Measurements from ENCODE around the gene CACNA1D. TPM values are rescaled to one million over a fixed set of nuclear protein-coding genes. Genes with fewer than 3 reads are reported as not detected.

CACNA1D gene
- total RNA-seq, 2 donors from 2014 or later, result 0.68 to 1.5 TPM

DNA sequence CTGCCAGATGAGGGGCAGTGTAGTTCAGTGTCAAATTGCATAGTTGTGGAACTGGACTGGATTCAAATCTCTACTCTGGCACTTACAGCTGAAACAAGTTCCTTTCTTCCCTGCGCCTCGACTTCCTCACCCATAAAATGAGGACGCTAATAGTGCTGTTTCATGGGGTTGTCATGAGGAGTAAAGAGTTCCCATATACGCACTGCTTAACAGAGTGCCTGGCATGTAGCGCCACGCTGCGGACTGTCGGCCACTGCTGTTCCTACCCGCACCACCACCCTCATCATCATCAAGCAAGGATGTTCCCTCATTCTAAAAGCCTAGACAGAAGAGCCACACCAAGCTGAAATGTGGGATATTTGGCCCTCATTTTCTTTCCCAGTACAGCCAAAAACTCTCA lies 259.9 kb downstream of the CACNA1D start:
- no peak for ATAC-seq (ENCODE audit: insufficient number of reproducible peaks, low FRiP score, low read depth)
- Histone ChIP-seq H3K4me1 (ENCODE audit: control insufficient read depth in 1 of 2, low read depth in 2 of 2) (no peaks in the 10 kb centered on the region), H3K9me3 (no peaks in the 10 kb centered on the region), H3K27ac (no peak overlapping the region), H3K27me3 (replicated peaks; ENCODE audit: insufficient read depth) (no peaks in the 10 kb centered on the region), H3K4me3 (no peak overlapping the region), H3K36me3 (no peaks in the 10 kb centered on the region)
- DNase-seq (ENCODE audit: low spot score), result no peak
- TF ChIP-seq, protein P1, sequence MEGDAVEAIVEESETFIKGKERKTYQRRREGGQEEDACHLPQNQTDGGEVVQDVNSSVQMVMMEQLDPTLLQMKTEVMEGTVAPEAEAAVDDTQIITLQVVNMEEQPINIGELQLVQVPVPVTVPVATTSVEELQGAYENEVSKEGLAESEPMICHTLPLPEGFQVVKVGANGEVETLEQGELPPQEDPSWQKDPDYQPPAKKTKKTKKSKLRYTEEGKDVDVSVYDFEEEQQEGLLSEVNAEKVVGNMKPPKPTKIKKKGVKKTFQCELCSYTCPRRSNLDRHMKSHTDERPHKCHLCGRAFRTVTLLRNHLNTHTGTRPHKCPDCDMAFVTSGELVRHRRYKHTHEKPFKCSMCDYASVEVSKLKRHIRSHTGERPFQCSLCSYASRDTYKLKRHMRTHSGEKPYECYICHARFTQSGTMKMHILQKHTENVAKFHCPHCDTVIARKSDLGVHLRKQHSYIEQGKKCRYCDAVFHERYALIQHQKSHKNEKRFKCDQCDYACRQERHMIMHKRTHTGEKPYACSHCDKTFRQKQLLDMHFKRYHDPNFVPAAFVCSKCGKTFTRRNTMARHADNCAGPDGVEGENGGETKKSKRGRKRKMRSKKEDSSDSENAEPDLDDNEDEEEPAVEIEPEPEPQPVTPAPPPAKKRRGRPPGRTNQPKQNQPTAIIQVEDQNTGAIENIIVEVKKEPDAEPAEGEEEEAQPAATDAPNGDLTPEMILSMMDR (IDR thresholded peaks at IDR 0.05), result no peak

DNA sequence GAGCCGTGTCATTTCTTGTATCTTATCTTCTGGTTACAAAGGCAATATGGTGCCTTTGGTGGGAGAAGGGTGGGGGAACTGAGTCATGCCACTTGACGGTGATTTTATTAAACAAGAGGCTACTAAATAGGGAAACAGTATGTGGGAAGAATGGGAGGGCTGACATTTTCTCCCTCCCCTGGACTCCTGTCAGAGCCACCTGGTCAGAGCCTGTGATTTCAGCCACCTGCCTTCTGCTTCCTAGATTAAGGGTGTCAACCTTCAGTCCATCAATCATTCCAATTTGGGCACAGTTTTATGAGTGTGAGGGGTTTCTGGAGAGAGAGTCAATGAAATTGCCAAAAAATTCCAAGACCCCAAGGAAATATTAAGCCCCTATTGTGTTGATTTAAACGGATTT lies 264.4 kb downstream of the CACNA1D start:
- DNase-seq (ENCODE audit: low spot score), result no peak
- H3K27ac ChIP-seq, result no peak overlapping the region
- ATAC-seq (ENCODE audit: insufficient number of reproducible peaks, low FRiP score, low read depth), result no peak
- H3K4me3 ChIP-seq, result no peak overlapping the region
- H3K27me3 ChIP-seq (replicated peaks; ENCODE audit: insufficient read depth), result no peaks in the 10 kb centered on the region
- H3K4me1 ChIP-seq (ENCODE audit: control insufficient read depth in 1 of 2, low read depth in 2 of 2), result no peaks in the 10 kb centered on the region
- no peaks in the 10 kb centered on the region for H3K36me3 ChIP-seq
- TF ChIP-seq, protein P1 (IDR thresholded peaks at IDR 0.05), result no peak
- H3K9me3 ChIP-seq, result no peaks in the 10 kb centered on the region

DNA sequence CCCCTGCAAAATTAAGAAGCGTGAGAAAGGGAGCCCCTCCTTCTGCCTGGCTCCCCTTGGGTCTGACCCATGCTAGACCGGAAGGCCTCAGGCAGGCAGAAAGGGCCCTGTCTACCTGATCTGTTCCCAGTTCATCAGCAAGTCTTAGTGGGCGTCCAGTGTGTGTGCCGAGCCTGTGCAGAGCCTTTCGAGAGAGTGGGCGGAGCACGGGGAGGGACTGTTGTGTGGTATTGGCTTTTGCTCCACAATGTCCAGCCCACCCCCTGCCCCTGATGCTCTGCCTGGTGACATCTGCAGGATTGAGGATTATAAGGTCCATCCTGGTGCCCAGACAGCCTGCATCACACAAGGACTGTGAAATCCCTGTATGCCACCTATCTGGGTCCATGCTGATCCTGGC lies 268.9 kb downstream of the CACNA1D start:
- no peak for ATAC-seq (ENCODE audit: insufficient number of reproducible peaks, low FRiP score, low read depth)
- H3K27me3 ChIP-seq (replicated peaks; ENCODE audit: insufficient read depth), result no peaks in the 10 kb centered on the region
- no peak overlapping the region for H3K4me3 ChIP-seq
- H3K9me3 ChIP-seq, result no peaks in the 10 kb centered on the region
- no peak overlapping the region for H3K27ac ChIP-seq
- DNase-seq (ENCODE audit: low spot score), result no peak
- no peaks in the 10 kb centered on the region for H3K36me3 ChIP-seq
- TF ChIP-seq, protein P1 (IDR thresholded peaks at IDR 0.05), result no peak
- no peaks in the 10 kb centered on the region for H3K4me1 ChIP-seq (ENCODE audit: control insufficient read depth in 1 of 2, low read depth in 2 of 2)

DNA sequence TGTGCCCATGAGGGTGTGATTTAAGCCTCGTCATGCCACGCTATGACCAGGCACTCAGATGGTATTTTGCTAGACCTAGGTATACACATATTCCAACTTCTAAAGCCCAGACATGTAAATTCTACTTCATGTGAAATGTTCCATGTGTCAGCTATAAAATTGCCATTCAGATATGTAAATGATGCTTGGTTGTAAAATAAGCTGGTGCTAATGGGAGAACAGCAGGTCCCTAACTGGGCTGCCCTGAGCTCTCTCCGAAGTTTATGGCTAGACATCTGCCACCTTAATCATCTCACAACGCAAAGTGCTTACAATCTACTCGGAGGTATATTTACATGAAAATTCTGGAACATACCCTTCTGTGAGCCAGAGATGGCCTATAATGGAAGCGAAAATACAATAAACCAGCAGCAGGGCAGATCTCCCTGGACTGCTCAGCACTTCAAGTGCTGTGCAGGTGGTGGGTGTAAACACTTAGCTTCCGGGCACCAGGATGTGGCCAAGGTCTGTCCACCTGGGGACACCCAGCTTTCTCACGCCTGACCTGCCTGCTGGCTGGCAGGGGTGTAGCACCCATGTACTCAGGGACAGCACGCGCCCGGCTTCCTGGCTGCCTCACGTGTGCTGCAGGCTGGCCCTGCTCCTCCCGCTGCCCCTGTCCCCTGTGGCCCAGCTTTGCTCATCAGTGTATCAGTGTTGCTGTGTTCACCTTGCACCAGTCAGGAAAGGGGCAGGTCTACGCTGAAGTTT lies 269.8 kb downstream of the CACNA1D start:
- TF ChIP-seq, protein P1 (IDR thresholded peaks at IDR 0.05), result no peak
- no peaks in the 10 kb centered on the region for H3K27me3 ChIP-seq (replicated peaks; ENCODE audit: insufficient read depth)
- DNase-seq (ENCODE audit: low spot score), result no peak

DNA sequence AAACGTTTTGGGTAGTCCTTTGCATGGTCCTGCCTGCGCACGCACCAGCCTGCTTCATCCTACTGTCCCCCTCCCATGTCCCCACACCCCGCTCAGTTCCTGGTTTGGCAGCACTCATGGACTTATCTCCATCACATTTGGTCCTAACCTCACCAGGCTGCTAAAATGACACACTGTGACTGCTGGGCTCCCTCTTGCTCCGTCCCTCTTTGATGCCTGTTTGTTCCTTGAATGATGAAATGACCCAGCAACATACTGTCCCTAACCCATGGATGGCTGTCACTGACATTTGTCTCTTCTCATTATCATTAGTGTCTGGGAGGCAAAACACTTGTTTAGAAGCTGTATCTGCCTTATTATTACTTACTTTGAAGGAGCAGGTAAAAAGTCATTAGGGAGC lies 271.3 kb downstream of the CACNA1D start:
- no peak for ATAC-seq (ENCODE audit: insufficient number of reproducible peaks, low FRiP score, low read depth)
- no peaks in the 10 kb centered on the region for H3K9me3 ChIP-seq
- TF ChIP-seq, protein P1 (IDR thresholded peaks at IDR 0.05), result no peak
- DNase-seq (ENCODE audit: low spot score), result no peak
- no peaks in the 10 kb centered on the region for H3K4me1 ChIP-seq (ENCODE audit: control insufficient read depth in 1 of 2, low read depth in 2 of 2)
- no peaks in the 10 kb centered on the region for H3K27me3 ChIP-seq (replicated peaks; ENCODE audit: insufficient read depth)
- H3K27ac ChIP-seq, result no peak overlapping the region
- H3K36me3 ChIP-seq, result no peaks in the 10 kb centered on the region
- H3K4me3 ChIP-seq, result no peak overlapping the region

More for the DNA sequence above, 269.8 kb downstream of the CACNA1D start:
- no peaks in the 10 kb centered on the region for H3K4me1 ChIP-seq (ENCODE audit: control insufficient read depth in 1 of 2, low read depth in 2 of 2)
- no peak overlapping the region for H3K27ac ChIP-seq
- H3K4me3 ChIP-seq, result no peak overlapping the region
- H3K36me3 ChIP-seq, result no peaks in the 10 kb centered on the region
- no peaks in the 10 kb centered on the region for H3K9me3 ChIP-seq
- no peak for ATAC-seq (ENCODE audit: insufficient number of reproducible peaks, low FRiP score, low read depth)

Measured in thoracic aorta (tissue), 2 donors.